GM19238 (cell line): Measurements from ENCODE around the gene MPG.

Experiments used
- DNase-seq: peaks from one replicate; pipeline ENCODE4 v3.0.0; 2011; ENCODE audit warnings: low spot score; ENCODE audit not compliant: insufficient read length

MPG gene

GRCh38 chr16:66309-67182 is 11.5 kb upstream of the MPG start:
- DNase-seq, result no peak

GRCh38 chr16:67183-67791 is 10.7 kb upstream of the MPG start:
- DNase-seq, result no peak

DNA sequence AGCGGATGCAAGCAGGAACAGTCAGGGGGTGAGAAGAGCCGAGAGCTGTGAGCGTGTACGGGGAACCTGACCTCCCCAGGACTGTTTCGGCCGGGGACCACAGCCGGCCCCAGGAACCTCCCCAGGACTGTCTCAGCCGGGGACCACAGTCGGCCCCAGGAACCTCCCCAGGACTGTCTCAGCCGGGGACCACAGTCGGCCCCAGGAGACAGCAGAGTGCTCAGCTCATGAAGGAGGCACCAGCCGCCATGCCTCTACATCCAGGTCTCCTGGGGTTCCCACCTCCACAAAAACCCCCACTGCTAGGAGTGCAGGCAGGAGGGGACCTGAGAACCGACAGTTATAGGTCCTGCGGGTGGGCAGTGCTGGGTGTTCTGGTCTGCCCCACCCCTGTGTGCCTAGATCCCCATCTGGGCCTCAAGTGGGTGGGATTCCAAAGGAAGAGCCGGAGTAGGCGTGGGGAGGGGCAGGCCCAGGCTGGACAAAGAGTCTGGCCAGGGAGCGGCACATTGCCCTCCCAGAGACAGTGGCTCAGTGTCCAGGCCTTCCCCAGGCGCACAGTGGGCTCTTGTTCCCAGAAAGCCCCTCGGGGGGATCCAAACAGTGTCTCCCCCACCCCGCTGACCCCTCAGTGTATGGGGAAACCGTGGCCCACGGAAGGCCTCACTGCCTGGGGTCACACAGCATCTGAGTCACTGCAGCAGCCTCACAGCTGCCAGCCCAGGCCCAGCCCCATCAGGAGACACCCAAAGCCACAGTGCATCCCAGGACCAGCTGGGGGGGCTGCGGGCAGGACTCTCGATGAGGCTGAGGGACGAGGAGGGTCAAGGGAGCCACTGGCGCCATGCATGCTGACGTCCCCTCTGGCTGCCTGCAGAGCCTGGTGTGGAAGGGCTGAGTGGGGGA is 9.9 kb upstream of the MPG start:
- DNase-seq, result no peak

DNA sequence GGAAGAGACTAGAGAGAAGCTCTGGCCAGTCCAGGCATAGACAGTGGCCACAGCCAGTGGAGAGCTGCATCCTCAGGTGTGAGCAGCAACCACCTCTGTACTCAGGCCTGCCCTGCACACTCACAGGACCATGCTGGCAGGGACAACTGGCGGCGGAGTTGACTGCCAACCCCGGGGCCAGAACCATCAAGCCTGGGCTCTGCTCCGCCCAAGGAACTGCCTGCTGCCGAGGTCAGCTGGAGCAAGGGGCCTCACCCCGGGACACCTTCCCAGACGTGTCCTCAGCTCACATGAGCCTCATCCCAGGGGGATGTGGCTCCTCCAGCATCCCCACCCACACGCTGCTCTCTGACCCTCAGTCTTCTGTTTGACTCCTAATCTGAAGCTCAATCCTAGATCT is 8.8 kb upstream of the MPG start:
- no peak for DNase-seq

- DNase-seq, result no peak
Measured at GRCh38 chr16:71210-71539, 6.8 kb upstream of the MPG start.

- DNase-seq, result no peak
Measured at GRCh38 chr16:71540-72401, 6.3 kb upstream of the MPG start.

DNA sequence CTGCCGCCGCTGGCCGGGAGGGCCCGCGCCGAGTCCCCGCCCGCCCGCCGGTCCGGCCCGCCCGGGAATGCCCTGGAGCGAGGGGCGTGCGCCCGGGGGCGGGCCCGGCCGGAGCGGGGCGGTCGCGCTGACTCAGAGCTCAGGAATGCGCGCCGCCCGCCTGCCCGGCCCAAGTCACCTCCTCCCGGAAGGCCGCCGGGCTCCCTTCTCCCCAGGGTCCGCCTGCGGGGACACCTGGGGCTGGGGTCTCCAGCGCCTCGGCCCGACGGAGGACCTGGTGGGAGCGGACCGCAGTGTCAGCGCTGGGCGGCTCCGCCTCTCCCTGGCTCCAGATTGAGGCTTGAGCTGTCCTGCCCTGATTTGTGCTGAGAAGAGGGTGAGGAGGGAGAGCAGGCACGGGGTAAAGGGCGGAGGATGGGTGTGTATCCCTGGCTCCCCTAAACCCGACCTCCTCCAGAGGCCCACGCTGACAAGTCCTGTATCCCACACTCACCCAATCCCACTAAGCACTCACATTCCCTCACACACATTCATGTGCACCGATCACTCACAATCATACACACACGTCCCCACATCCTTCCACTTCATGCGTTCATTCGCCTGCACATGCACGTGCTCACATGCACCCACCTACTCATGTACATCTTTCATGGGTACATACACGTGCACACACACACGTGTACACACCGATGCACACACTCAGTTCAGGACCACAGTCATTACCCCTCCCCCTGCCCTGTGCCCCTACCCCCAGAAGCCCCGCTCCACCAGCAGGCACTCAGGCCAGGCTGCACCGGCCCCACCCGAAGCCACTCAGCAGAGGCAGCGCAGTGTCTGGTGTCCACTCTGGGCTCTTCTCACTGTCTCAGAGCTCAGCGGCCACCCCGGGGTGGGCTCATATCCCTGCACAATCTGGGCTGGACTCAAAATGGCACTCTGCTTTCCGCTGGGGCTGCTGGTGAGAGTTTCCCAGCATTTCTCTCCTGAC is 5.2 kb upstream of the MPG start, which contains the start of gene RHBDF1:
Gene RHBDF1 (minus strand): TSS at position 71 of the 988 bp plus-strand sequence. CDS start 7,616 bp downstream, outside the sequence.
- no peak for DNase-seq

DNA sequence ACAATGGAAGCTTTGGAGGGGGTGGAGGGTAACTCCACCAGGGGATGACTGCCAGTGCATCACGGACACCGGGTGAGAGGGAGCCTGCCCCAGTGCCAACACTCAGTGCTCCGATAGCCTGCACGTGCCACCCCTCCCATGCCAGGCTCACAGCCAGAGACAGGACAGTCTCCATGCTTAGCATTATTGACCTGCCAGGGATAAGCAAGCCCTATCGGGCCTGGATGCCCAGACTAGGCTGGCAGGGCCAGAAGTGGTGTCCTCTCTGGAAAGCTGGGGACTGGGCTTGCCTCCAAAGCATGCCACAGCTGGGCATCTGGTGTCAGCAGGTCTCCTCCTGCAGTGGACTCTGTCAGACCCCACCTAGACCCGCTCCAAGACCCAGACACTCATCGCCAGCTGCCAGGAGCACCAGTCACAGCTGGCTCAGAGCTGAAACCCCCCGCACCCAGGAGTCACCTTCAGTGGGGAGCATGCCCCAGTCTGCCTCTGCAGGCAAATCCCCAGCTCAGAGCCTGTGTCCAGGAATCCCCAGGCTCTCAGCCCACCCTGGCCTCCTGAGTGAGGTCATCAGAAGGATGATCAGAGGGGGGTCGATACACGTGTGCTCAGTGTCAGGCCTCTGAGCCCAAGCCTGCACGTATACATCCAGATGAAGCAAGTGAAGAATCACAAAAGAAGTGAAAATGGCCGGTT is 3.8 kb upstream of the MPG start:
- DNase-seq, result no peak

- DNase-seq, result no peak
Measured at GRCh38 chr16:74747-75334, 3.2 kb upstream of the MPG start.

- no peak for DNase-seq
Measured at GRCh38 chr16:75580-76501, 2.2 kb upstream of the MPG start.

DNA sequence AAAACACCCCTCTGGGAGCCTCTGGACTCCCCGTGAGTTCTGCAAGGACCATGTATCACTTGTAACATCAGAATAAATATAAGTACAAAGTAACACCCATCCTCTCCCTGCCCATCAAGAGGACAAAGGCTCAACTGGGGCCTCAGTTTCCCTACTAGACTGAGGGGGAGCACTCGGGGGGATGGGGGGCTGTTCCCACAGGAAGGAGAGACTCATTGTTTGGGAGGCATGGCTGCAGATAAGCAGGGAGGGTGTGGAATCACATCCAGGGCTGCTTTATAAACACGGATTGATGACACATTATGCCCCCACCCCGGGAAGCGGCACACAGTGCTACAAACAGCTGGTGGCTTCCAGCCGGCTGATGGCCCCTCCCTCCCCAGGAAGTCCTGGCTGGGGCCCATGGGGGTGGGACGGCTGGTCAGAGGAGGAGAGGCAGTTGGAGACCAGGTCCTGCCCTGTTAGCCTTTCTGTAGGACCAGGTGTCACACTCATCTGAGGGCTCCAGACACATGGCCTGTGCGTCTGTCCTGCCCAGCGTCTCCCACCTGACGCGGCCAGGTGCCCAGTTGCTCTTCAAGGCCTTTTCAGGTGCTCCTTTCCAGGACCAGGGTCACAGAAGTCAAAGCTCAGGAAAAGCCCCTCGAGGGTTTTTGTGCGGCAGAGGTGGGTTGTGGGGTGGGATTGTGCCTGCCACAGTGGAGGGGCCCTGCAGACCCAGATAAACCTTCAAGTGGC is 1.3 kb upstream of the MPG start:
- DNase-seq, result peak; percentile 56

GRCh38 chr16:77273-77806 is 685 bp upstream of the MPG start:
- peak; percentile 73 for DNase-seq

- peak; percentile 65 for DNase-seq
Measured at GRCh38 chr16:78444-79150, 572 bp downstream of the MPG start.

GRCh38 chr16:79151-80054 is 1.4 kb downstream of the MPG start:
- DNase-seq, result no peak

GRCh38 chr16:83060-83603 is 5.1 kb downstream of the MPG start:
- DNase-seq, result no peak
